Measurements from ENCODE around the gene RPL7A. TPM values are rescaled to one million over a fixed set of nuclear protein-coding genes. Genes with fewer than 3 reads are reported as not detected.

The RPL7A gene
- total RNA-seq: 1,215 TPM

GRCh38 chr9:133347985-133348717 is at the start of gene RPL7A, which contains the start of gene MED22:
RPL7A (plus strand) TSS chr9:133348218; CDS start chr9:133348244, 26 bp downstream.
MED22 (minus strand) TSS chr9:133348131; CDS start chr9:133346662, 1,469 bp downstream.

GRCh38 chr9:133335924-133336811 is 11.8 kb upstream of the RPL7A start, which contains the start of gene SURF6:
SURF6 (minus strand) TSS chr9:133336188; CDS start chr9:133336132, 56 bp downstream.

GRCh38 chr9:133356391-133357091 is 8.5 kb downstream of the RPL7A start, which contains the start of the genes SURF1 and SURF2:
SURF1 (minus strand) TSS chr9:133356487; CDS start chr9:133356453, 34 bp downstream.
SURF2 (plus strand) TSS chr9:133356550; CDS start chr9:133356593, 43 bp downstream.

GRCh38 chr9:133375724-133376654 is 28.0 kb downstream of the RPL7A start, which contains the start of the genes STKLD1 and SURF4:
STKLD1 (plus strand) TSS chr9:133376366; CDS start chr9:133376474, 108 bp downstream.
SURF4 (minus strand) TSS chr9:133376060; CDS start chr9:133375969, 91 bp downstream.

Other genes with a start within 250 kb of the RPL7A start
- gene RALGDS, start 227.0 kb upstream of the RPL7A start, total RNA-seq: 72.9 TPM
- gene GBGT1, start 184.3 kb upstream of the RPL7A start, total RNA-seq: 10.4 TPM
- gene OBP2B, start 139.0 kb upstream of the RPL7A start, total RNA-seq: not detected
- 2.0 TPM for gene ABO, start 73.0 kb upstream of the RPL7A start, total RNA-seq
- 20.2 TPM for gene SURF6, start 12.0 kb upstream of the RPL7A start, total RNA-seq
- gene MED22, start 87 bp upstream of the RPL7A start, total RNA-seq: 50.6 TPM
- 18.3 TPM for gene SURF1, start 8.3 kb downstream of the RPL7A start, total RNA-seq
- gene SURF2, start 8.3 kb downstream of the RPL7A start, total RNA-seq: 9.7 TPM
- gene SURF4, start 27.8 kb downstream of the RPL7A start, total RNA-seq: 136 TPM
- 1.3 TPM for gene STKLD1, start 28.1 kb downstream of the RPL7A start, total RNA-seq
- 20.8 TPM for gene REXO4, start 69.8 kb downstream of the RPL7A start, total RNA-seq
- 5.1 TPM for gene ADAMTS13, start 74.1 kb downstream of the RPL7A start, total RNA-seq
- gene CACFD1, start 111.8 kb downstream of the RPL7A start, total RNA-seq: 19.4 TPM
- gene SLC2A6, start 130.9 kb downstream of the RPL7A start, total RNA-seq: 2.9 TPM
- 2.1 TPM for gene MYMK, start 176.7 kb downstream of the RPL7A start, total RNA-seq
- gene ADAMTSL2, start 186.5 kb downstream of the RPL7A start, total RNA-seq: 4.3 TPM

Measured in camera-type eye (tissue), 1 donor.